ENCODE measurements around the gene BCDIN3D. TPM values are rescaled to one million over a fixed set of nuclear protein-coding genes. Genes with fewer than 3 reads are reported as not detected.

BCDIN3D gene
- total RNA-seq, 1 donor from 2014 or later: 3.3 TPM

GRCh38 chr12:49818241-49818895, 24.5 kb downstream of the BCDIN3D start:
- H3K9me3 Mint-ChIP-seq (ENCODE audit: low read depth): no peaks in the 10 kb centered on the region
- no peak overlapping the region for H3K27ac Mint-ChIP-seq (ENCODE audit: unreplicated experiment)
- H3K27me3 Mint-ChIP-seq (ENCODE audit: low read depth): no peaks in the 10 kb centered on the region
- TF ChIP-seq CTCF (IDR thresholded peaks at IDR 0.05): no peak
- no peak overlapping the region for H3K4me3 Mint-ChIP-seq (ENCODE audit: unreplicated experiment)
- DNase-seq (ENCODE audit: low spot score): no peak
- H3K4me1 Mint-ChIP-seq (ENCODE audit: low read depth): peaks cover 27% of the 10 kb centered on the region
- H3K36me3 Mint-ChIP-seq (ENCODE audit: low read depth): peaks cover 14% of the 10 kb centered on the region

GRCh38 chr12:49813131-49813530, 29.8 kb downstream of the BCDIN3D start:
- TF ChIP-seq CTCF (IDR thresholded peaks at IDR 0.05): no peak
- Mint-ChIP-seq H3K4me1 (ENCODE audit: low read depth) (peaks cover 46% of the 10 kb centered on the region), H3K9me3 (ENCODE audit: low read depth) (no peaks in the 10 kb centered on the region), H3K36me3 (ENCODE audit: low read depth) (peaks cover 13% of the 10 kb centered on the region), H3K4me3 (ENCODE audit: unreplicated experiment) (no peak overlapping the region), H3K27me3 (ENCODE audit: low read depth) (no peaks in the 10 kb centered on the region), H3K27ac (ENCODE audit: unreplicated experiment) (no peak overlapping the region)
- no peak for DNase-seq (ENCODE audit: low spot score)

- DNase-seq (ENCODE audit: low spot score): no peak
- Mint-ChIP-seq H3K27ac (ENCODE audit: unreplicated experiment) (no peak overlapping the region), H3K9me3 (ENCODE audit: low read depth) (no peaks in the 10 kb centered on the region), H3K27me3 (ENCODE audit: low read depth) (no peaks in the 10 kb centered on the region), H3K36me3 (ENCODE audit: low read depth) (peaks cover 11% of the 10 kb centered on the region), H3K4me1 (ENCODE audit: low read depth) (peaks cover 55% of the 10 kb centered on the region), H3K4me3 (ENCODE audit: unreplicated experiment) (no peak overlapping the region)
- TF ChIP-seq CTCF (IDR thresholded peaks at IDR 0.05): no peak
These were observed 30.9 kb downstream of the BCDIN3D start for GRCh38 chr12:49811961-49812401.

- Mint-ChIP-seq H3K27me3 (ENCODE audit: low read depth) (no peaks in the 10 kb centered on the region), H3K4me3 (ENCODE audit: unreplicated experiment) (no peak overlapping the region), H3K9me3 (ENCODE audit: low read depth) (no peaks in the 10 kb centered on the region), H3K36me3 (ENCODE audit: low read depth) (peaks cover 7% of the 10 kb centered on the region), H3K27ac (ENCODE audit: unreplicated experiment) (no peak overlapping the region), H3K4me1 (ENCODE audit: low read depth) (peaks cover 56% of the 10 kb centered on the region)
- DNase-seq (ENCODE audit: low spot score): peak; percentile 25
- TF ChIP-seq CTCF (IDR thresholded peaks at IDR 0.05): no peak
These were observed 31.8 kb downstream of the BCDIN3D start for GRCh38 chr12:49811136-49811535.

- Mint-ChIP-seq H3K4me3 (ENCODE audit: unreplicated experiment) (peak overlapping the region; percentile 25), H3K9me3 (ENCODE audit: low read depth) (no peaks in the 10 kb centered on the region), H3K4me1 (ENCODE audit: low read depth) (peaks cover 51% of the 10 kb centered on the region), H3K27ac (ENCODE audit: unreplicated experiment) (peak overlapping the region; percentile 90), H3K27me3 (ENCODE audit: low read depth) (no peaks in the 10 kb centered on the region), H3K36me3 (ENCODE audit: low read depth) (peaks cover 7% of the 10 kb centered on the region)
- TF ChIP-seq CTCF (IDR thresholded peaks at IDR 0.05): no peak
- DNase-seq (ENCODE audit: low spot score): peak; percentile 46
These were observed 33.0 kb downstream of the BCDIN3D start for GRCh38 chr12:49809906-49810389.

Data from chondrocyte (in vitro differentiated cells).